Liver (tissue), 3 donors: ENCODE measurements around the gene PGAP3.

Source experiments
- EGR1 ChIP-seq, 2 donors: IDR thresholded peaks; 2 replicates each; pipeline ENCODE4 v1.6.1; 2016 to 2018; ENCODE audit warnings: antibody characterized with exemption in 2 of 2, low read depth in 2 of 2
- FOXA1 ChIP-seq: IDR thresholded peaks from 2 replicates; pipeline ENCODE4 v1.6.1; 2016; ENCODE audit warnings: antibody characterized with exemption
- GABPA ChIP-seq, 2 donors: IDR thresholded peaks in 1 of 2; conservative IDR thresholded peaks in 1 of 2; 2 replicates each; pipeline ENCODE4 v1.6.1; 2016; ENCODE audit warnings: antibody characterized with exemption in 2 of 2, mild to moderate bottlenecking in 1 of 2, moderate library complexity in 1 of 2
- HNF4A ChIP-seq, 2 donors: conservative IDR thresholded peaks; 2 replicates each; pipeline ENCODE4 v1.6.1; 2016; ENCODE audit warnings: antibody characterized with exemption in 2 of 2, mild to moderate bottlenecking in 2 of 2
- JUND ChIP-seq, 2 donors: IDR thresholded peaks; 2 replicates each; pipeline ENCODE4 v1.6.1; 2016; ENCODE audit warnings: antibody characterized with exemption in 2 of 2
- RAD21 ChIP-seq, 2 donors: IDR thresholded peaks; 2 replicates each; pipeline ENCODE4 v1.6.1; 2016; ENCODE audit warnings: antibody characterized with exemption in 2 of 2, mild to moderate bottlenecking in 2 of 2
- SP1 ChIP-seq: IDR thresholded peaks from 2 replicates; pipeline ENCODE4 v1.6.1; 2018; ENCODE audit warnings: antibody characterized with exemption, mild to moderate bottlenecking
- TAF1 ChIP-seq: conservative IDR thresholded peaks from 2 replicates; pipeline ENCODE4 v1.6.1; 2016; ENCODE audit warnings: antibody characterized with exemption, mild to moderate bottlenecking
- YY1 ChIP-seq: IDR thresholded peaks from 2 replicates; pipeline ENCODE4 v1.6.1; 2016; ENCODE audit warnings: antibody characterized with exemption, mild to moderate bottlenecking
- TF ChIP-seq, protein P1 (sequence below): fragments of 150-350 bp; IDR thresholded peaks from 2 replicates; pipeline ENCODE4 v1.5.1; 2017; ENCODE audit warnings: improper control_type of control experiment, low read depth, low read length; ENCODE audit not compliant: missing input control
- TF ChIP-seq, protein P2 (sequence below): IDR thresholded peaks from 2 replicates; pipeline ENCODE4 v1.6.1; 2016; ENCODE audit warnings: antibody characterized with exemption, mild to moderate bottlenecking
- TF ChIP-seq, protein P3 (sequence below): IDR thresholded peaks from 2 replicates; pipeline ENCODE4 v1.6.1; 2016; ENCODE audit warnings: antibody characterized with exemption
- TF ChIP-seq, protein P4 (sequence below): IDR thresholded peaks from 2 replicates; pipeline ENCODE4 v1.6.1; 2016; ENCODE audit warnings: antibody characterized with exemption
- TF ChIP-seq, protein P5 (sequence below): IDR thresholded peaks from 2 replicates; pipeline ENCODE4 v1.6.1; 2016; ENCODE audit warnings: antibody characterized with exemption
- donor health status: healthy.
- donor health status: healthy.

DNA sequence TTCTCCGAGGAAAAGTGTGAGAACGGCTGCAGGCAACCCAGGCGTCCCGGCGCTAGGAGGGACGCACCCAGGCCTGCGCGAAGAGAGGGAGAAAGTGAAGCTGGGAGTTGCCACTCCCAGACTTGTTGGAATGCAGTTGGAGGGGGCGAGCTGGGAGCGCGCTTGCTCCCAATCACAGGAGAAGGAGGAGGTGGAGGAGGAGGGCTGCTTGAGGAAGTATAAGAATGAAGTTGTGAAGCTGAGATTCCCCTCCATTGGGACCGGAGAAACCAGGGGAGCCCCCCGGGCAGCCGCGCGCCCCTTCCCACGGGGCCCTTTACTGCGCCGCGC, 11.9 kb upstream of the PGAP3 start, which contains the start of gene ERBB2:
- TF ChIP-seq, protein P1, sequence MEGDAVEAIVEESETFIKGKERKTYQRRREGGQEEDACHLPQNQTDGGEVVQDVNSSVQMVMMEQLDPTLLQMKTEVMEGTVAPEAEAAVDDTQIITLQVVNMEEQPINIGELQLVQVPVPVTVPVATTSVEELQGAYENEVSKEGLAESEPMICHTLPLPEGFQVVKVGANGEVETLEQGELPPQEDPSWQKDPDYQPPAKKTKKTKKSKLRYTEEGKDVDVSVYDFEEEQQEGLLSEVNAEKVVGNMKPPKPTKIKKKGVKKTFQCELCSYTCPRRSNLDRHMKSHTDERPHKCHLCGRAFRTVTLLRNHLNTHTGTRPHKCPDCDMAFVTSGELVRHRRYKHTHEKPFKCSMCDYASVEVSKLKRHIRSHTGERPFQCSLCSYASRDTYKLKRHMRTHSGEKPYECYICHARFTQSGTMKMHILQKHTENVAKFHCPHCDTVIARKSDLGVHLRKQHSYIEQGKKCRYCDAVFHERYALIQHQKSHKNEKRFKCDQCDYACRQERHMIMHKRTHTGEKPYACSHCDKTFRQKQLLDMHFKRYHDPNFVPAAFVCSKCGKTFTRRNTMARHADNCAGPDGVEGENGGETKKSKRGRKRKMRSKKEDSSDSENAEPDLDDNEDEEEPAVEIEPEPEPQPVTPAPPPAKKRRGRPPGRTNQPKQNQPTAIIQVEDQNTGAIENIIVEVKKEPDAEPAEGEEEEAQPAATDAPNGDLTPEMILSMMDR, result no peak
- TF ChIP-seq, protein P2, sequence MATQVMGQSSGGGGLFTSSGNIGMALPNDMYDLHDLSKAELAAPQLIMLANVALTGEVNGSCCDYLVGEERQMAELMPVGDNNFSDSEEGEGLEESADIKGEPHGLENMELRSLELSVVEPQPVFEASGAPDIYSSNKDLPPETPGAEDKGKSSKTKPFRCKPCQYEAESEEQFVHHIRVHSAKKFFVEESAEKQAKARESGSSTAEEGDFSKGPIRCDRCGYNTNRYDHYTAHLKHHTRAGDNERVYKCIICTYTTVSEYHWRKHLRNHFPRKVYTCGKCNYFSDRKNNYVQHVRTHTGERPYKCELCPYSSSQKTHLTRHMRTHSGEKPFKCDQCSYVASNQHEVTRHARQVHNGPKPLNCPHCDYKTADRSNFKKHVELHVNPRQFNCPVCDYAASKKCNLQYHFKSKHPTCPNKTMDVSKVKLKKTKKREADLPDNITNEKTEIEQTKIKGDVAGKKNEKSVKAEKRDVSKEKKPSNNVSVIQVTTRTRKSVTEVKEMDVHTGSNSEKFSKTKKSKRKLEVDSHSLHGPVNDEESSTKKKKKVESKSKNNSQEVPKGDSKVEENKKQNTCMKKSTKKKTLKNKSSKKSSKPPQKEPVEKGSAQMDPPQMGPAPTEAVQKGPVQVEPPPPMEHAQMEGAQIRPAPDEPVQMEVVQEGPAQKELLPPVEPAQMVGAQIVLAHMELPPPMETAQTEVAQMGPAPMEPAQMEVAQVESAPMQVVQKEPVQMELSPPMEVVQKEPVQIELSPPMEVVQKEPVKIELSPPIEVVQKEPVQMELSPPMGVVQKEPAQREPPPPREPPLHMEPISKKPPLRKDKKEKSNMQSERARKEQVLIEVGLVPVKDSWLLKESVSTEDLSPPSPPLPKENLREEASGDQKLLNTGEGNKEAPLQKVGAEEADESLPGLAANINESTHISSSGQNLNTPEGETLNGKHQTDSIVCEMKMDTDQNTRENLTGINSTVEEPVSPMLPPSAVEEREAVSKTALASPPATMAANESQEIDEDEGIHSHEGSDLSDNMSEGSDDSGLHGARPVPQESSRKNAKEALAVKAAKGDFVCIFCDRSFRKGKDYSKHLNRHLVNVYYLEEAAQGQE, result no peak
- TF ChIP-seq EGR1 (IDR thresholded peaks at IDR 0.05; ENCODE audit: low read depth in 2 of 2) (no peak), TAF1 (no peak), RAD21 (IDR thresholded peaks at IDR 0.05) (no peak), SP1 (no peak), JUND (IDR thresholded peaks at IDR 0.05) (no peak), HNF4A (conservative IDR thresholded peaks at IDR 0.05) (no peak), FOXA1 (no peak), GABPA (IDR thresholded peaks at IDR 0.05 in 1 of 2, conservative IDR thresholded peaks at IDR 0.05 in 1 of 2) (no peak), YY1 (no peak)
- TF ChIP-seq, protein P3, sequence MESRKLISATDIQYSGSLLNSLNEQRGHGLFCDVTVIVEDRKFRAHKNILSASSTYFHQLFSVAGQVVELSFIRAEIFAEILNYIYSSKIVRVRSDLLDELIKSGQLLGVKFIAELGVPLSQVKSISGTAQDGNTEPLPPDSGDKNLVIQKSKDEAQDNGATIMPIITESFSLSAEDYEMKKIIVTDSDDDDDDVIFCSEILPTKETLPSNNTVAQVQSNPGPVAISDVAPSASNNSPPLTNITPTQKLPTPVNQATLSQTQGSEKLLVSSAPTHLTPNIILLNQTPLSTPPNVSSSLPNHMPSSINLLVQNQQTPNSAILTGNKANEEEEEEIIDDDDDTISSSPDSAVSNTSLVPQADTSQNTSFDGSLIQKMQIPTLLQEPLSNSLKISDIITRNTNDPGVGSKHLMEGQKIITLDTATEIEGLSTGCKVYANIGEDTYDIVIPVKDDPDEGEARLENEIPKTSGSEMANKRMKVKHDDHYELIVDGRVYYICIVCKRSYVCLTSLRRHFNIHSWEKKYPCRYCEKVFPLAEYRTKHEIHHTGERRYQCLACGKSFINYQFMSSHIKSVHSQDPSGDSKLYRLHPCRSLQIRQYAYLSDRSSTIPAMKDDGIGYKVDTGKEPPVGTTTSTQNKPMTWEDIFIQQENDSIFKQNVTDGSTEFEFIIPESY, result no peak
- TF ChIP-seq, protein P4, sequence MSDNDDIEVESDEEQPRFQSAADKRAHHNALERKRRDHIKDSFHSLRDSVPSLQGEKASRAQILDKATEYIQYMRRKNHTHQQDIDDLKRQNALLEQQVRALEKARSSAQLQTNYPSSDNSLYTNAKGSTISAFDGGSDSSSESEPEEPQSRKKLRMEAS, result no peak
- TF ChIP-seq, protein P5, sequence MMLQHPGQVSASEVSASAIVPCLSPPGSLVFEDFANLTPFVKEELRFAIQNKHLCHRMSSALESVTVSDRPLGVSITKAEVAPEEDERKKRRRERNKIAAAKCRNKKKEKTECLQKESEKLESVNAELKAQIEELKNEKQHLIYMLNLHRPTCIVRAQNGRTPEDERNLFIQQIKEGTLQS, result no peak
